GM19438 (cell line): ENCODE measurements around the gene SPTBN1.

Experiments used
- ATAC-seq: cut with Tn5 transposase; IDR thresholded peaks from one replicate; pipeline ENCODE4 v1.9.1; 2021; ENCODE audit warnings: low read depth; ENCODE audit not compliant: unreplicated experiment

The SPTBN1 gene

GRCh38 chr2:54546518-54546917, 90.4 kb downstream of the SPTBN1 start:
- no peak for ATAC-seq

GRCh38 chr2:54546923-54547720, 91.0 kb downstream of the SPTBN1 start:
- ATAC-seq: peak; percentile 65

DNA sequence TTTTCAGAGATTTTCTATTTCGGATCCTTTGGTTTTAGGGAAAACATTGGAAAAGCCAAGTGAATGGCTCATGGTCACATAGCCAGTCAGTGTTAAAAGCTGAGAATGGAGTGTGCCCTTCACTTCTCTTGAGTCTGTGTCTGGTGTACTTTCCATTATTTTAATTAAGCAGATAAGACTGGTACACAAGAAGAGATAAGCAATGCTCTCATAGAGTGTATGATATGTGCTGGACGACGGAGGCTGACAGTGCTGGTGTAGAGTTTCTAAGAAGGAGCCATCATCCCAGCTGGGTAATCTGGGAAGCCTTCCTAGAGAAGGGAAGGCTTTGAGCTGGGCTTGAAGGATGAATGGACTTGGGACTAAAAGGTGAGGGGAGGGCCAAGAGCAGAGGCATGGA, 93.3 kb downstream of the SPTBN1 start:
- ATAC-seq: no peak

DNA sequence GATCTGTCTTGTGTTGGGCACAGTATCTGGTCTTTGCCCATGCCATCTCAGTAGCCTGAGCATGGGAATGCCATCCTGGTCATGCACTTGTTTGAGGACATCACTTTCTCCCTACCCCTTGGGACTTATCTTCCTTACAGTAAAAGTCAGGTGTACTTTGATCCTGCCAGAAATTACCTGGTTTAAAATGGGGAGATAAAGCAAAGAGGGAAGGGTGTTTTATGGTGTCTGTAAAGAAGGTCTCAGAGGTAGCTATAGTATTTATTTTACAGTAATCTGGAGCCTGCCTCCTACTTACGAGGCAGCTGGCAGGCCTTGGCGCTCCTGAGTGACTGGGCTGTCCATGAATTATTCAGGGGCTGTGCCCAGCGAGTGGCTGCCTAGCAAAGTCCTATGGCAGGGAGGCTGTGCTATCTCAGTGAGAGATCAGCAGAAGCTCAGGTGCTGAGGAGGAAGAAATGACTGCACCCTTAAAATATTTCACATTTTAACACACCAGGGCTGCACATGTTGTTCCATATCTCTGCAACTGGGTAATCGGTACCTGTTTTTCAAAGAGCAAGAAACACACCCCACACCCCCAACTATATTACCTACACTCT, 93.9 kb downstream of the SPTBN1 start:
- no peak for ATAC-seq

DNA sequence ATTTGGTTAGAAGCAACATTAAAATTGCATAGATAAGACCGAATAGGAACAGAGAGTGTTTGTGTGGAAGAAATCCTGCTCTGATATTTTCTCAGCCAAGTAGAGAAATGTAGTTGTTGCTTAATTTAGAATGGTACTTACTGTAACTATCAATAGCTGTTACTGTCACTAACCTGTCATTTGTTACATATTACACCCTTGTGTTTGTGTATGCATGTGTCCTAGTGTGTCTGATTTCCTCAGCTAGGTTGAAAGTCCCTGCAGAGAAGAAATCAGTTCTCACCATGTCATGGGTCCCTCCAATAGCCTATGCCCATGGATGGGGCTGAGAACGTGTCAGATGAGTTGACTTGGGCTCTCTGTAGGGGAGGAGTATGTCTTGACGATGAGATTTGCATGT, 94.4 kb downstream of the SPTBN1 start:
- ATAC-seq: no peak

- ATAC-seq: peak; percentile 59
Measured at GRCh38 chr2:54551123-54551756, 95.1 kb downstream of the SPTBN1 start.

- no peak for ATAC-seq
Measured at GRCh38 chr2:54553075-54553474, 96.9 kb downstream of the SPTBN1 start.

GRCh38 chr2:54553775-54554174, 97.6 kb downstream of the SPTBN1 start:
- ATAC-seq: no peak

- ATAC-seq: no peak
Measured at GRCh38 chr2:54555318-54555837, 99.3 kb downstream of the SPTBN1 start.

DNA sequence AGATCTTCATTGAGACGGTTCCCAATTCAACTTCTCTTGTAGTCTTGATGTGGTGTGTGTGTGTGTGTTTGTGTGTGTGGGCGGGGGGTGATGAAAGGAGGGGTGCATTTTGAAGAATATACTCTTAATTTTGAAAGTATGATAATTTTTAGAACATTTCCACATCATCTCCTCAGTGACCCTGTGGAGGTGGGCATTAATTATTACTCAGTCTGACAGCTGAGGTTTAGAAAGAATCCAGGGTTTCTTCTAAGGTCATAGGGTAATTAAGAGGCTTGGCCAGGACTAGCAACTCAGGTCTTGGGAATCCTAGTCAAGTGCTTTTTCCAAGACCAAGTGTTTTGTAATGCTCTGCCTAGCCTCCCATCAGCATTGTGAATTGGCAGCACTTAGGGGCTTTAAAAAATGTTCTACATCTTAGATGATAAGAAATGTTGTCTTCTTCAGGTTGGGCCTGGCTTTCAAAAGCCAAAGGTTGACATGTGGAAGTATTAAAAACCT, 100.5 kb downstream of the SPTBN1 start:
- no peak for ATAC-seq

- no peak for ATAC-seq
Measured at GRCh38 chr2:54557211-54557600, 101.1 kb downstream of the SPTBN1 start.

GRCh38 chr2:54557601-54558187, 101.6 kb downstream of the SPTBN1 start:
- ATAC-seq: peak; percentile 36

DNA sequence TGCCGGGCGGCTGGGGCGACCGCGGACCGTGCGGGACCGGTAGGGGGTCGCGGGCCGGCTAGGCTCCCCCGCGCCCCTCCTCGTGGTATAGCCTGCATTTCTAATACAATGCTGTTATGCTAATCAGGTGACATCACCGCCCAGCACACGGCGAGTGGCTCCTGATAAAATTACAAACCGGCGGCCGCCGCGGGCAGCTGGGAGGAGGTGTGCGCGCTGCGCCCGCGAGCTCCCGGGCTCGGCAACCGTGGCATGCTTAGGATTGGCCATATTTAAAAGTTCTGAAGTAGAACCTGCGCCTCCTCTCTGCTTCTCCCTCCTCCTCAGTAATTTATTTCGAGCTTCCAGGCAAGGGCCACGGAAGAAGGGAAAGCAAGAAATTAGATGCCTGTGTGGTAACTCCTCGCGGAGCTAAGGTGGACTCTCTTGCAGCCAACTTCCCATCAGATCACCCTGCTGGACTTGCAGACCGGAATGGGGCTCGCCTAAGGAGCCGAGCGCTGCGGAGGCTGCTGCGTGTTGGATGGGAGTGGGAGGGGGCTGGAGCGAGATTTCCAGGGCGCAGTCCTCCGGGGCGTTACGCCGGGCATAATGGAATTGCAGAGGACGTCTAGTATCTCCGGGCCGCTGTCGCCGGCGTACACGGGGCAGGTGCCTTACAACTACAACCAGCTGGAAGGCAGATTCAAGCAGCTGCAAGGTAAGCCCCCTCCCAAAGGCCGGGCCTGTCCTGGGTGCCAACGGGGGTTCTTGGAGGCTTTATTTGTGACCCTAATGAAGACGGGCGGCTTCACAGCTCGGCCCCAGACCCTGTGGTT, 102.3 kb downstream of the SPTBN1 start:
- peak; percentile 46 for ATAC-seq

DNA sequence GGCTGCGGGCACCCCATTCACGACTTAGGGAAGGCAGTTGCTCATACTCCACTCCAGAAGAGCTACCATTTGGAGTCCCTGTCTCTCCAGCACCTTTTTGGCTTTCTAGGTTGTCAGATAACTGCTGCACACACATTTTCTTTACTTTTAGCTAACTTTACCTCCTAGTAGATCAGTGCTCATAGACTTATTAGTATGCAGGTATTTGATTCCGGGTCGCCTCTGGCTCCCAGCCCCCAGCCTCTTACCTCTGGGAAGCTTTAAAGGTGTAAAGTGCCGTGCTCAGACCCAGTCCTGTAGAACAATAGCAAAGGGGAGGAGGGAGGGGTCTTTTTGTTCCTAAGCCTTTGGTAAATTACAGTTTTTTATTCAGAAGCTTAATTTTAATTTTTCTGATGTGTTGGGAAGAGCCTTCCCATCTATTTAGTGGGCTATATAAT, 102.9 kb downstream of the SPTBN1 start:
- no peak for ATAC-seq

DNA sequence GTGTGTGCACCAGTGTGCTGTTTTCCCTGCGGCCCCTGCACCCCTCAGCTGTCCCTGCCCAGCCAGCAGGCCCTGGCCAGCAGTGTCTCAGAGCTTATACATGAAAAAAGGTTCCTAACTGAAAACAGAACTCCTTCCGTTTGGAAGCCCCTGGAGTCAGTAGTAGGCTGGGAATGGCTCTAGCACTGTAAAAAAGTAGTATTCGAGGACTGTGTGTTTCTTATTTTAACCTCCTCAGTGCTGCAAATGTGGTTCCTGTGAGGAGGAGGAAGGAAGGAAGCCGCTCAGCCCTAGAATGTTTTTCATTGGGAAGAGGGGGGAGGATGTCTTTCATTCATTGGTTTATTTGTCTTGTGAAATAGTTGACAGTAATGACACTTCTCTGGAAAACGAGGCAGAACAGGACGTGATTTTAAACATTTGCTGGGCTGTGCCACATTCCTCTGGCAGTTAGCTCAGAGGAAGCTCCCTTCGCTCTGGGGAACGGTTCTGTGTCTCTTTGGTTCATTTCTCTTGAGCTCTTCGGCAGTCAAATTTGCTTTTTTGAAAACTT, 103.5 kb downstream of the SPTBN1 start:
- no peak for ATAC-seq

- peak; percentile 42 for ATAC-seq
Measured at GRCh38 chr2:54560146-54560881, 104.2 kb downstream of the SPTBN1 start.

GRCh38 chr2:54561010-54561409, 104.9 kb downstream of the SPTBN1 start:
- ATAC-seq: no peak

GRCh38 chr2:54564439-54564838, 108.3 kb downstream of the SPTBN1 start:
- ATAC-seq: no peak

DNA sequence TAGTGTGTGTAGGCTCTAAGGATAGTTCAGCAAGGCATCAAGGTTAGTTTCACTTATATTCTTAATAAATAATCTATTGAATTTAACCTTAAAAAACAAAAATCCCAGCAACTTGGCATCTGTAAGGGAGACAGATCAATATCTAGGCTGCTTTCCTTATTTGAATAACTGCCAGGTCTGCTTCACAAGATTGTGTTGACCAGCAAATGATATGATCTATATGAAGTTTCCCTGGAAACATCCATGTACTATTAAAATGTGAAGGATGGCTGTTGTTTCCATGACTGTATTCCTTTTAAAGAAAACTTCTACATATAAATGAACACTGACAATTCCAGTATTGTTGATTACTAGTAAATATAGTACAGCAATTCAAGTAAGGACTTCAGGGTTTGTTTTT, 109.4 kb downstream of the SPTBN1 start:
- ATAC-seq: no peak
